ENCODE results near the gene ICA1.

DNA sequence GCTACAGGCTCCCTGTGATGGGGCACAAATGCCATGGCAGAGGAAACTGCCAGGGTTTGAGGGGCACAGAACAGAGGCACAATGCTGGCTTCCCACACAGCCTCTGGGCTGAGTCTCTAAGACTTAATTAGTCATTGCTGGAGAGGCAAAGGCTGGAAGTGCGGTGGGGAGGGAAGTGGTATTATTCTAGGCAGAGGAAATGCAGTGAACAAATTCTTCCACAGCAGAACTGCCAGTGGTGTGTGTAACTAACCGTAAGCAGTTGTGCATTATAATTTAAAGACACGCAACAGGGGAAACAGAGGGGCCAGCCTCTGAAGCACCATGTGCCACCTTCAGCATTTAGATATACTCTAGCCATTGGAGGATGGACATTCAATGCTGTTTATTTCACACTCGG lies 12.8 kb downstream of the ICA1 start:
- TF ChIP-seq GATA2 (IDR thresholded peaks at IDR 0.05; ENCODE audit: low read depth, low read length): no peak
- no peak for TF ChIP-seq GATA3 (IDR thresholded peaks at IDR 0.05; ENCODE audit: low read depth, low read length)
